Peyer's patch (tissue), 4 donors: ENCODE measurements around the gene GID8. TPM values are rescaled to one million over a fixed set of nuclear protein-coding genes. Genes with fewer than 3 reads are reported as not detected.
A peak's percentile ranks its signal among the peaks of the same experiment; 100 is the strongest.

Source experiments
- DNase-seq, 3 donors: peaks; one replicate each; pipeline ENCODE4 v3.0.0-alpha.2; 2017 to 2019
- H3K27ac ChIP-seq, 4 donors: fragments of 200-600 bp; sonication (generic); one replicate each; pipeline ENCODE4 v1.5.1; 2016 to 2019
- H3K27me3 ChIP-seq, 2 donors: fragments of 200-600 bp; sonication (generic); one replicate each; pipeline ENCODE4 v1.5.1; 2019
- H3K36me3 ChIP-seq, 3 donors: fragments of 200-600 bp; sonication (generic); one replicate each; pipeline ENCODE4 v1.5.1; 2016 to 2019
- H3K4me1 ChIP-seq, 4 donors: fragments of 200-600 bp; sonication (generic); one replicate each; pipeline ENCODE4 v1.5.1; 2016 to 2019
- H3K4me3 ChIP-seq, 4 donors: fragments of 200-600 bp; sonication (generic); 1 replicate in 3 of 4; 2 replicates in 1 of 4; pipeline ENCODE4 v1.5.1; 2016 to 2019; ENCODE audit warnings: mild to moderate bottlenecking in 1 of 4
- H3K9me3 ChIP-seq, 4 donors: fragments of 200-600 bp; sonication (generic); one replicate each; pipeline ENCODE4 v1.5.1; 2016 to 2019; ENCODE audit warnings: mild to moderate bottlenecking in 1 of 4
- POLR2A ChIP-seq, 2 donors: fragments of 450-650 bp; IDR thresholded peaks; one replicate each; pipeline ENCODE4 v1.5.1; 2017; ENCODE audit warnings: antibody characterized with exemption in 2 of 2, mild to moderate bottlenecking in 2 of 2, moderate library complexity in 2 of 2
- total RNA-seq, 4 donors: library from RNA; depleted of rRNA; stranded (reverse); fragments of >200 nt; gene quantifications; one replicate each; pipeline ENCODE4 v1.1.0, GENCODE V29; 2016
- TF ChIP-seq, protein P1 (sequence below), 6 experiments: fragments of 450-650 bp in 4 of 6; fragments of 200-600 bp in 2 of 6; sonication (generic) in 1 of 6; IDR thresholded peaks; one replicate each; pipeline ENCODE4 v1.5.1; 2017 to 2019; ENCODE audit warnings: antibody characterized with exemption in 6 of 6, mild to moderate bottlenecking in 3 of 6, moderate library complexity in 1 of 6

The GID8 gene
- total RNA-seq, 4 donors from 2014 or later = 22.3 to 26.5 (median 24.0) TPM

DNA sequence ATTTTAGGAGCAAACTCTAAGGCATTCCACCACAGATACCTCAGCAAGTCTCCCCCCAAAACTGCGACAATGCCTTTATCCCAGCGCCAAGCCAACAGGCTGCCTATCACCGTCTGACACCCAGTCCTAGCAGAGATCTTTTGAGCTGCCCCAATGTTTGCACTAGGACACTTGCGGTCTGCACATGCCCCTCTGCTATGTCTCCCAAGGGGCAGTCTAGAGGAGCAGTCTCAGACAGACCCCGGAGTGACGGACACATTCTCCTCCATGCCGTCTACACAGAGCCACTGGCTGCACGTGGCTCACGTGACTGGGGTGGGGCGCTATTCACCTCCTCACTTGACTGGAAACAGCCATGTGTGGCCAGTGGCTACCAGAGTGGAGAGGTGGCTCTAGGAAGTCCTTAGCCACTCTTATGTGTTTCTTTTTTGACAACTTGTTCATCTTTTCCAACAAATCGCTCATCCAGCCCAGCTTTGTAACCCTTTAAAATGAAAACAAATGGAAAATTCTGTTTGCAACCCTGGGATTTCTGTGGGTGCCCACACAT lies 27.7 kb upstream of the GID8 start:
- Histone ChIP-seq H3K27me3 (no peaks in the 10 kb centered on the region), H3K27ac (no peak overlapping the region), H3K9me3 (no peaks in the 10 kb centered on the region), H3K4me1 (peaks cover 0 to 18% (median 3%) of the 10 kb centered on the region in 4 donors), H3K36me3 (peaks cover 0 to 82% (median 0%) of the 10 kb centered on the region in 3 donors), H3K4me3 (no peak overlapping the region)
- TF ChIP-seq, protein P1, sequence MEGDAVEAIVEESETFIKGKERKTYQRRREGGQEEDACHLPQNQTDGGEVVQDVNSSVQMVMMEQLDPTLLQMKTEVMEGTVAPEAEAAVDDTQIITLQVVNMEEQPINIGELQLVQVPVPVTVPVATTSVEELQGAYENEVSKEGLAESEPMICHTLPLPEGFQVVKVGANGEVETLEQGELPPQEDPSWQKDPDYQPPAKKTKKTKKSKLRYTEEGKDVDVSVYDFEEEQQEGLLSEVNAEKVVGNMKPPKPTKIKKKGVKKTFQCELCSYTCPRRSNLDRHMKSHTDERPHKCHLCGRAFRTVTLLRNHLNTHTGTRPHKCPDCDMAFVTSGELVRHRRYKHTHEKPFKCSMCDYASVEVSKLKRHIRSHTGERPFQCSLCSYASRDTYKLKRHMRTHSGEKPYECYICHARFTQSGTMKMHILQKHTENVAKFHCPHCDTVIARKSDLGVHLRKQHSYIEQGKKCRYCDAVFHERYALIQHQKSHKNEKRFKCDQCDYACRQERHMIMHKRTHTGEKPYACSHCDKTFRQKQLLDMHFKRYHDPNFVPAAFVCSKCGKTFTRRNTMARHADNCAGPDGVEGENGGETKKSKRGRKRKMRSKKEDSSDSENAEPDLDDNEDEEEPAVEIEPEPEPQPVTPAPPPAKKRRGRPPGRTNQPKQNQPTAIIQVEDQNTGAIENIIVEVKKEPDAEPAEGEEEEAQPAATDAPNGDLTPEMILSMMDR (IDR thresholded peaks at IDR 0.05) = no peak
- no peak for TF ChIP-seq POLR2A (IDR thresholded peaks at IDR 0.05)
- DNase-seq = peak in 2 of 3 donors; percentile 34 to 41

DNA sequence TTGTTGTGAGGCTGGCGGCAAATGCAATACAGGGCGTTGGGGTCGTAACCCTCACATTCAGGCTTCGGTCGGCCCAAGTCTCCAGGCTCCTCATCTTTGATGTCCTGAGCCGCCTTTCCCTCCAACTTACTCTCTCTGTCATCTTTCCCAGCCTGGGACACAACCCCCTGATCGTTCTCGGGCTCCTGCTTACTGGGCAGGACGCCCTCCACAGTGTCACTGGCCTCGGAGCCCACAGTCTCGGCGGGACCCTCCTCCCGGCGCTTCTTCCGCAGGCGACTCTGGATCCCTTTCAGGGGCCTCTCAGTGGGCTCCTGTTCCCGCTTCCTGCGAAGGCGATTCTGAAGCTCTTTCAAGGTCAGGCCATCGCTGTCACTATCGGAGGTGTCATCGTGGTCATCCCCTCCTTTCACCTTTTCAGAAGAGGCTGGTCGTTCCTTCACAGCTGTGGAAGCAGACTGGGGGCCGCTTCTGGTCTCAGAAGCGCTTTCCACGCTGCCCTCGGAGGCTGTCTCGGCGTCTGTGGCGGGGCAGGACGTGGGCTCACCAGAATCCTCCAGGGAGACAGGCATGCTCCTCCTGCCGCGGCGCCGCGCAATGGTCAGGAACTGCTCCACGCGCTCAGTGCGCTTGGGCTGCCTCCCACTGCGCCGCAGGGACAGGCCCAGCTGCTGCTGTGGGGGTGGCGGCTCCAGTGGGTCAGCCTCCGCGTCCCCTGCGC lies 27.0 kb upstream of the GID8 start:
- TF ChIP-seq POLR2A (IDR thresholded peaks at IDR 0.05) = no peak
- TF ChIP-seq, protein P1 (IDR thresholded peaks at IDR 0.05) = no peak

DNA sequence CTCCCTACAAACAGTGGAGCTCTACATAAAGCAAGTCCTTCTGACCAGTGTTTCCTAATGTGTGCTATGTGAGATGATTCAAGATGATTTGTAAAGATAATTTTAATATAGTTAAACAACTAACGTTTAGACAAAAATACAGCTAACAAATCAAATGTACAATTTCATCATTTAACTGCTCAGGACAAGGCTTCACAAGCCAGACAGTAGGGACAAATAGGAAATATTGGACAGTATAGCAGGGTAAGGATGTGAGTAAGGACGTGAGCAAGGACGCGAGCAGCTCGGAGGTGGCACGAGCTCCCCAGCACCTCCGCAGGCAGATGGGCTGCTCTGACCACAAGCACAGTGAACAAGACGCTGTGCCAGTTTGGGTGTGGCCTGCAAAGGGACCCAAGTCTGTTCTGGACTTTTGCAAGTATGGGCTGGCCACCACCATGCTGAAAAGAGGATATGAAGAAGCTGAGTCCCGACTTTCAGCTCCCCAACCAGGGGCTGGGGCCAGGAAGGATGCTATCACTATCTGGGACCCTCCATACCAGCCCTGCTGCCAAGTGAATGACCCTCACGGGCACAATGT lies 26.2 kb upstream of the GID8 start:
- Histone ChIP-seq H3K4me1 (peaks cover 0 to 33% (median 7%) of the 10 kb centered on the region in 4 donors), H3K27ac (no peak overlapping the region), H3K27me3 (no peaks in the 10 kb centered on the region), H3K9me3 (no peaks in the 10 kb centered on the region), H3K4me3 (no peak overlapping the region), H3K36me3 (peaks cover 0 to 67% (median 0%) of the 10 kb centered on the region in 3 donors)
- TF ChIP-seq, protein P1 (IDR thresholded peaks at IDR 0.05) = no peak
- DNase-seq = peak in 1 of 3 donors; percentile 29

More for the DNA sequence above, 27.0 kb upstream of the GID8 start:
- Histone ChIP-seq H3K9me3 (no peaks in the 10 kb centered on the region), H3K36me3 (peaks cover 0 to 75% (median 0%) of the 10 kb centered on the region in 3 donors), H3K27ac (no peak overlapping the region), H3K4me1 (peaks cover 0 to 25% (median 3%) of the 10 kb centered on the region in 4 donors), H3K4me3 (no peak overlapping the region), H3K27me3 (no peaks in the 10 kb centered on the region)
- peak in 2 of 3 donors; percentile 15 to 45 for DNase-seq

DNA sequence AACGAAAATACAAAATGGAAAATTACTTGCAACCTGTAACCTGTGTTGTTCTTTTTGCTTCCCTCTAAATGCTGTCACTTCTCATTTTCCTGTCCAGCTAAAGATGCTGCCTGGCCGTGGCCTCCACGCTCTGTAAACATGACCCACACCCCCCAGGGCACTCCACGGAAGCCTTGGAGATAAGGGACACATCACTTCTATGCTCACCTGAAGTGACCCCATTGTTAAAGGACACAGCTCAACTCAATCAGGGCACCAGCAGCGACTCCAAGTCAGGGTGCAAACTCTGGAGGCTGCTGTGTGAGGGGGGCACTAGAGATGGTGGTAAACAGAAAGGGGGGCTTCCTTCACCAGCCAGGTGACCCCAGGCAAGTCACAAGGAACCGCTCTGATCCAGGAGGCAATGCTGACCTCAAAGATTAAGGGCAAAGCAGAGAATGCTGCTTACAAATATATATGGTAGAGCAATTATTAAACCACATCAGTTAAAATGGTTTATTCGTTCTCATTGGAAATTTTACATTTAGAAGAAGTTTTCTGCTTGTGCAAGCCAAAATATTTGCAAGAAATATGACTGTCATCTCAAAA lies 24.8 kb upstream of the GID8 start:
- Histone ChIP-seq H3K4me1 (peaks cover 0 to 47% (median 13%) of the 10 kb centered on the region in 4 donors), H3K4me3 (no peak overlapping the region), H3K27me3 (no peaks in the 10 kb centered on the region), H3K9me3 (no peaks in the 10 kb centered on the region), H3K36me3 (peaks cover 0 to 53% (median 0%) of the 10 kb centered on the region in 3 donors), H3K27ac (no peak overlapping the region)
- DNase-seq = peak in 1 of 3 donors; percentile 12
- no peak for TF ChIP-seq POLR2A (IDR thresholded peaks at IDR 0.05)
- TF ChIP-seq, protein P1 (IDR thresholded peaks at IDR 0.05) = no peak

DNA sequence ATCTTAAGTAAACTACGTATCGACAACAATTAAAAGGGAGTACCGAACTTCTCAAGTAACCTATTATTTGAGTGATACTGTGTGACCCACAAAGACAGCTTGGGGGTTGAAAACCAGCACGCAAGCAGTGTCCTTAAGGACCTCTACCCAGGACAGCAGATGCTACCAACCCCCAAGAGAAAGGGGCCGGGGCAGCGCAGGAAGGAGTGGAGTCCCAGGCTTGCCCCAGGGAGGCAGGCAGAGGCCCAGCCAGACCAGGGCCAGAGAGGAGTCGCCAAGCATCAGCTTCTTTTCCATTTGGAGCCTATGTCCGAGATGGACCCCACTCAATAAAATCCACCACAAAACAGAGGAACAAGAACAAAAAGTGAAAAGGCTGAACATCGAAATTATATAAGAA lies 23.5 kb upstream of the GID8 start:
- peaks cover 0 to 60% (median 18%) of the 10 kb centered on the region in 4 donors for H3K4me1 ChIP-seq
- no peak for TF ChIP-seq POLR2A (IDR thresholded peaks at IDR 0.05)
- TF ChIP-seq, protein P1 (IDR thresholded peaks at IDR 0.05) = no peak

More for the DNA sequence above, 23.5 kb upstream of the GID8 start:
- DNase-seq = no peak
- Histone ChIP-seq H3K36me3 (peaks cover 0 to 40% (median 0%) of the 10 kb centered on the region in 3 donors), H3K9me3 (no peaks in the 10 kb centered on the region), H3K4me3 (no peak overlapping the region), H3K27ac (no peak overlapping the region), H3K27me3 (no peaks in the 10 kb centered on the region)
